AG09319 (cell line): ENCODE results near the gene PRMT1.
"Not testable (repeated sequence)": the region's sequence is repeated elsewhere in the genome, so short reads cannot be mapped to it uniquely, and the experiment has no call there.

Experiments used
- DNase-seq: peaks from one replicate; pipeline ENCODE4 v3.0.0-alpha.2; 2010; ENCODE audit warnings: low read depth; ENCODE audit errors: extremely low read depth
- TF ChIP-seq, protein P1 (sequence below): IDR thresholded peaks from 2 replicates; pipeline ENCODE4 v1.5.1; 2011; ENCODE audit warnings: low read depth, mild to moderate bottlenecking, inconsistent platforms, low read length, moderate library complexity

The PRMT1 gene

DNA sequence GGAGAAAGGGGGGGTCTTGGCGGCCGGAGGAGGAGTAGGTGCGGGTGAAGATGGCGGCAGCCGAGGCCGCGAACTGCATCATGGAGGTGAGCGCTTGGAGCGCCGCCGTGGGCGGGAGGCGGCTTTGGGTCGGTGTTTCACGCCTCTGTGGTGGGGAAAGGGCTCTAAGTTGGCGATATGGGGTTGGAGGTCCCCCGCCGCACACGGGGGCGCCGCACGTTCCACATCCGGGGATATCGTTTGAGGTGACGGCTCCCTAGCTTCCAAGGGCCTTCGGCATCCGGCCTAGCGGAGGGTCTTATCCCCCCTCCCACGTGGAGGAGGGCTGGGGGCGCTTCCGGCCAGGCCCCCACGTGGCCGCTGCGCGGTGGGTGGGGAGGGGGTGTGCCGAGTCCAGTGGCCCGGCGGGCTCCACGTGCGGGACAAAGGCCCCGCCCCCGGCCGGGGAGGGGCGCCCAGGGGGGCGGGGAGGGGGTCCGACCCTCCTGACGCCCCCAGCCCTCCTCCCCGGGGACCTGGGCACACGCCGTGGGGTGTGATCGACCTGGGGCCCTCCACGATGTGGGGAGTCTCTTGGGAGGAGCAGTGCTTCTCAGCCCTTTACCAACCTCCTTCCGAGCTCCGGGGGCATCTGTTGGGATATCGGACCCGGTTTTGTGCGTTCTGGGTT, at the start of gene PRMT1:
Gene PRMT1, plus strand, starts transcription at position 41 of the 670 bp plus-strand sequence. Its CDS starts 10 bp downstream, at position 51.
- TF ChIP-seq, protein P1, sequence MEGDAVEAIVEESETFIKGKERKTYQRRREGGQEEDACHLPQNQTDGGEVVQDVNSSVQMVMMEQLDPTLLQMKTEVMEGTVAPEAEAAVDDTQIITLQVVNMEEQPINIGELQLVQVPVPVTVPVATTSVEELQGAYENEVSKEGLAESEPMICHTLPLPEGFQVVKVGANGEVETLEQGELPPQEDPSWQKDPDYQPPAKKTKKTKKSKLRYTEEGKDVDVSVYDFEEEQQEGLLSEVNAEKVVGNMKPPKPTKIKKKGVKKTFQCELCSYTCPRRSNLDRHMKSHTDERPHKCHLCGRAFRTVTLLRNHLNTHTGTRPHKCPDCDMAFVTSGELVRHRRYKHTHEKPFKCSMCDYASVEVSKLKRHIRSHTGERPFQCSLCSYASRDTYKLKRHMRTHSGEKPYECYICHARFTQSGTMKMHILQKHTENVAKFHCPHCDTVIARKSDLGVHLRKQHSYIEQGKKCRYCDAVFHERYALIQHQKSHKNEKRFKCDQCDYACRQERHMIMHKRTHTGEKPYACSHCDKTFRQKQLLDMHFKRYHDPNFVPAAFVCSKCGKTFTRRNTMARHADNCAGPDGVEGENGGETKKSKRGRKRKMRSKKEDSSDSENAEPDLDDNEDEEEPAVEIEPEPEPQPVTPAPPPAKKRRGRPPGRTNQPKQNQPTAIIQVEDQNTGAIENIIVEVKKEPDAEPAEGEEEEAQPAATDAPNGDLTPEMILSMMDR = no peak
- no peak for DNase-seq

DNA sequence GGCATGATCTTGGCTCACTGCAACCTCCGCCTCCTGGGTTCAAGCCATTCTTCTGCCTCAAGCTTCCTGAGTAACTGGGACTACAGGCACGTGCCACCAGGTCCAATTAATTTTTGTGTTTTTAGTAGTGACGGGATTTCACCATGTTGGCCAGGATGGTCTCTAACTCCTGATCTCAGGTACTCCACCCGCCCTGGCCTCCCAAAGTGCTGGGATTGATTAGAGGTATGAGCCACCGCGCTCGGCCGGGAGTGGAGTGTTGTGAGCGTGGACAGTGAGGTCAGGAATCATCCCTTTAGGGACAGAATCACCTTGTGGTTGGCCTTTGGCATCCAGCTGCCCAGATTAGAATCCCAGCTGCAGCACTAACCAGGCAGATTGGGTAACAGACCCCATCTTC, 47.4 kb upstream of the PRMT1 start:
- DNase-seq = no peak
- TF ChIP-seq, protein P1 = no peak

DNA sequence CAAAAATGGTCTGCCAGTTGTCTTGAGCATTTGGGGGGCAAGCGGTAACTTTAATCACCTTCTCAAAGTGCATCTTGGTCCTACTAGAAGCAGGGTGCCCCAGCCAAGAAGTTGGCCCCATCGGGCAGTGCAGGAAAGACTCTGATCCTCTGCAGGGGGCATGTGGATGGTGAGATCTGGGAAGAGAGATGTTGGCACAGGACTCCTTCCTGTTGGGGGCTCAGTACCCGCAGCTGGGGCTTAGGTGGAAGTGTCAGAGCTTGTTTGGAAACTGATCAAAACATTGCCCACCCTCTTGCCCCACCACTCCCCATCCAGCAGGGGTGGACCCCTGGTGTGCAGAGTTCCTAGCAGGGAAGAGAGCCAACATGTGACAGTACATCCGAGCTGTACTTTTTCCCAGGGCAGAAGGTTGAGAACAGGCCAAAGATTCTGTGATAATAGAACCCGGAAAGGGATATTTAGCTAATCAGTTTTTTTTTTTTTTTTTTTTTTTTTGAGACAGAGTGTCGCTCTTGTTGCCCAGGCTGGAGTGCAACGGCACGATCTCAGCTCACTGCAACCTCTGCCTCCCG, 46.0 kb upstream of the PRMT1 start:
- DNase-seq = no peak

DNA sequence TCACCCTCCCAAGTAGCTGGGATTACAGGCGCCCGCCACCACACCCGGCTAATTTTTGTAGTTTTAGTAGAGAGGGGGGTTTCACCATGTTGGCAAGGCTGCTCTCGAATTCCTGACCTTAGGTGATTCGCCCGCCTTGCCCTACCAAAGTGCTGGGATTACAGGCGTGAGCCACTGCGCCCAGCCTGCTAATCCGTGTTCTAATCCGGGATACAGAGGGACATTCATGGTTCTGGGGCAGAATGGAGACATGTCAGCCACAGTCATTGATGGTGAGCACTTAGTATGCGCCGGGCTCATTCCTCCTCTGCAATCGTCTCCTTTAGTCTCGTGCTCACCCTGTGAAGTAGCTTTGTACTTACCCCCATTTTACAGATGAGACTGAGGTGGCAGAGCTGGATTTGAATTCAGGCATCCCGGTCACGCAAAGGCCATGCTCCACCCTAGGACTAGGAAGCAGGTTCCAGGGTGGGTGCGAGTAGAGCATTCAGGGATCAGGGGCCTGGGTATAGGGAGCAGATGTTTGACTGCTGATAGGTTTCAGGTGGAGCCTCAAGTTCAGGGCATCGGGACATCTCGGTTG, 45.4 kb upstream of the PRMT1 start:
- no peak for DNase-seq
- TF ChIP-seq, protein P1 = no peak

More for the DNA sequence above, 46.0 kb upstream of the PRMT1 start:
- TF ChIP-seq, protein P1 = no peak

DNA sequence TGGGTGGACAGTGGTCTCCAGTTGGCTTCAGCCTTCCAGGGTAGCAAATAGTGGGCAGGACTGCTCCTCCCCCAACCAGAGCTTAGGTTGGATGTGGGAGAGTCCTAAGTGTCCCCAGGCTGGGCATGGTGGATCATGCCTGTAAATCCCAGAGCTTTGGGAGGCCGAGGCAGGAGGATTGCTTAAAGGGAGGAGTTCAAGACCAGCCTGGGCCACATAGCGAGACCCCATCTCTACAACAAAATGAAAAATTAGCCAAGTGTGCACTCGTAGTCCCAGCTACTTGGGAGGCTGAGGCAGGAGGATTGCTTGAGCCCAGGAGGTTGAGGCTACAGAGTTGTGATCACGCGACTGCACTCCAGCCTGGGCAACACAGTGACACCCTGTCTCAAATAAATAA, 44.5 kb upstream of the PRMT1 start:
- TF ChIP-seq, protein P1 = no peak

DNA sequence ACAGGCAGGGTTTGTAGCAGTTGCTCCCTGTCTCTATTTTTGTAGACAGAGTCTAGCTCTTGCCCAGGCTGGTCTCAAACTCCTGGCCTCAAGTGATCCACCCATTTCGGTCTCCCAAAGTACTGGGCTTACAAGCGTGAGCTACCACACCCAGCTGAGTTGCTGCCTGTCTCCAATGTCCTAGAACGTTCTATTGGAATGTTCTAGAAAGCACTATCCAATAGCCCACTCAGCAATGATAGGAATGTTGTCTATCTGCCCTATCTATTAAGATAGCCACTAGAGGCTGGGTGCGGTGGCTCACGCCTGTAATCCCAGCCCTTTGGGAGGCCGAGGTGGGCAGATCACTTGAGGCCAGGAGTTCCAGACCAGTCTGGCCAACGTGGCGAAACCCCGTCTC, 43.8 kb upstream of the PRMT1 start:
- not testable (repeated sequence) for DNase-seq

More for the DNA sequence above, 44.5 kb upstream of the PRMT1 start:
- no peak for DNase-seq

DNA sequence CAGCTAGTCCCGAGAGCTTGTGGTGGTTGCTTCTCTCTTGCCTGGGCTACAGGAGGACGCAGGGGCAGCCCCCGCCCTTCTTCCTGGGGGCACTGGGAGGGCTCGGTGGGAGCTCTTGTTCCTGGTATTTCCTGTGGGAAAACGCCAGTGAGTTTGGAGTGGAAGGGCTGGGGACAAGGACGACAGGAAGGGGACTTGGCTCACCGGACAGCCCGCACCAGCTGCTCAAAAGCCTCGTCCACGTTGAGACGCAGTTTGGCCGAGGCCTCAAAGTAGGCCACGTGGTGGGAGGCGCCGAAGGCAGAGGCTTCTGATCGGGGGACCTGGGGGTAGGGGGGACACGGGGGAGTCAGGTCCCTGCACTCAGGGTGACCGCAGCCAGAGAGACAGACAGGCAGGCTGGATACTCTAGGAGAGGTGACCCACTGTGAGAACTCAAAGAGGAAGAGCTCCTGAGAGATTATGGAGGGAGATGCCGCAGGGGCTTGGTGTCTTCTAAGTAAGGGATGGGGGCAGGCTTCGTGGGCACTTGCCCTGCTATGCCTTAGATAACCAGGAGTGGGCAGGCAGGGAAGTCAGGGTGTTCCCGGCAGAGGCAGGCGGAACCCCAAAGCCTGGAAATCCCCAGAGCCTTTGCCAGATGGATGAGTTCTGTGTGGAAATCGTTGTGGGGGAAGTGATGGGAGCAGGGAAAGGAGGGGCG, 41.4 kb upstream of the PRMT1 start:
- no peak for DNase-seq
- TF ChIP-seq, protein P1 = peak; percentile 7
